ENCODE data around the gene CNGB1. TPM values are rescaled to one million over a fixed set of nuclear protein-coding genes. Genes with fewer than 3 reads are reported as not detected.

The CNGB1 gene
- polyA plus RNA-seq, 1 of the 3 experiments (the other 2 are of a cell fraction), result 0.05 TPM

DNA sequence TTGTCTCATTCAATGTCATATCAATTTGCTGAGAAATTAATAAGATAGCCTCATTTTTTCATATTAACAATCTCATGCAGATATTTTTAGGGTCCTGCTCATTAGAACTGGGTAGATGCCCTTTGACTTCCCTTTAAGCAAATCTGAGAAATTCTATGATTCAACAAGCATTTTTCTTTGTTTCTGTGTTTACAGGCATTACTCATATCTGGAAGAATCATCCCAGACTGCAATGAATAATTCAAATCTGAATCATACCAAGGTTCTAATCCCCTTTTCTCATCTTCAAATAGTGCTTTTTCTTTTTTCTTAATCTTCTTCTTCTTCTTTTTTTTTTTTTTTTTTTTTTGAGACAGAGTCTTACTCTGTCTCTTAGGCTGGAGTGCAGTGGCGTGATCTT lies 99.5 kb downstream of the CNGB1 start:
- Histone ChIP-seq H3K4me1 (ENCODE audit: control insufficient read depth in 1 of 2, insufficient read depth in 2 of 2, low read depth in 1 of 2, low read length in 1 of 2) (peaks cover 3 to 11% of the 10 kb centered on the region in 2 experiments; a peak in 2 of 4 replicates), H4K20me1 (ENCODE audit: insufficient read depth) (no peaks in the 10 kb centered on the region), H3K9ac (no peak overlapping the region), H3K4me3 (ENCODE audit: low read depth in 2 of 2, low read length in 1 of 2) (no peak overlapping the region), H2AFZ (ENCODE audit: low read depth) (no peak overlapping the region), H3K79me2 (ENCODE audit: insufficient read depth) (no peaks in the 10 kb centered on the region), H3K27ac (ENCODE audit: low read depth in 2 of 2, low read length in 1 of 2) (peak overlapping the region in 1 of 2 experiments; percentile 48; a peak in 2 of 4 replicates), H3K36me3 (replicated peaks in 1 of 2; ENCODE audit: control insufficient read depth in 1 of 2, insufficient read depth in 2 of 2, low read length in 1 of 2) (no peaks in the 10 kb centered on the region), H3F3A (replicated peaks; ENCODE audit: insufficient read depth) (peaks cover 19% of the 10 kb centered on the region), H3K27me3 (ENCODE audit: insufficient read depth) (no peaks in the 10 kb centered on the region; the same call in 1 of the 2 replicates), H3K9me2 (no peaks in the 10 kb centered on the region), H3K9me3 (no peaks in the 10 kb centered on the region), H3K4me2 (no peak overlapping the region)
- 30% methylated on average over 1 of the region's 1 CpG for WGBS (ENCODE audit: low lambda C conversion rate)
- ChIA-PET POLR2A (interaction anchor here (0.6 kb wide), 1 partner anchor 54 kb away, joined by 3 read pairs; no protein-coding TSS in a partner anchor), CTCF (interaction anchor here (1.0 to 1.7 kb wide), 2 partner anchors 32 to 114 kb away, joined by 3 to 9 read pairs; no protein-coding TSS in a partner anchor)
- TF ChIP-seq CTCF (IDR thresholded peaks at IDR 0.05), result no peak
- no peak for TF ChIP-seq FOXM1 (IDR thresholded peaks at IDR 0.05; ENCODE audit: low read depth)
- TF ChIP-seq ELF1 (IDR thresholded peaks at IDR 0.05), result no peak
- TF ChIP-seq TEAD4 (IDR thresholded peaks at IDR 0.05; ENCODE audit: borderline replicate concordance, insufficient read depth), result 0 out of 2 replicates have a peak, but pooled peaks have one; percentile 33
- TF ChIP-seq EP300 (IDR thresholded peaks at IDR 0.05; ENCODE audit: borderline replicate concordance in 1 of 2, low read depth in 1 of 2, low read length in 1 of 2), result peak in 1 of 2 experiments; percentile 16; a peak in 1 of 4 replicates
- TF ChIP-seq FOSL2 (IDR thresholded peaks at IDR 0.05; ENCODE audit: borderline replicate concordance, low read depth), result peak; percentile 88
- TF ChIP-seq JUND (IDR thresholded peaks at IDR 0.05), result peak; percentile 83
- peak; percentile 46; the same call in 1 of the 2 replicates for TF ChIP-seq TCF12 (IDR thresholded peaks at IDR 0.05)
- TF ChIP-seq PBX3 (IDR thresholded peaks at IDR 0.05), result peak; percentile 55
- no peak for DNase-seq

GRCh38 chr16:57870753-57871454 lies 100.0 kb downstream of the CNGB1 start:
- 88% methylated on average over 7 of the region's 7 CpGs for WGBS (ENCODE audit: low lambda C conversion rate)
- POLR2A ChIA-PET, result no interaction called here
- CTCF ChIA-PET, result interaction anchor here (1.0 to 1.7 kb wide), 2 partner anchors 31 to 114 kb away, joined by 3 to 9 read pairs; no protein-coding TSS in a partner anchor

More at GRCh38 chr16:57870753-57871454, 100.0 kb downstream of the CNGB1 start:
- no peak for DNase-seq
- Histone ChIP-seq H3K27ac (ENCODE audit: low read depth in 2 of 2, low read length in 1 of 2) (peak overlapping the region in 1 of 2 experiments; percentile 48; a peak in 2 of 4 replicates), H4K20me1 (ENCODE audit: insufficient read depth) (no peaks in the 10 kb centered on the region), H3K9me3 (no peaks in the 10 kb centered on the region), H3K4me1 (ENCODE audit: control insufficient read depth in 1 of 2, insufficient read depth in 2 of 2, low read depth in 1 of 2, low read length in 1 of 2) (peaks cover 3 to 11% of the 10 kb centered on the region in 2 experiments; a peak in 2 of 4 replicates), H3K27me3 (ENCODE audit: insufficient read depth) (no peaks in the 10 kb centered on the region), H3K9me2 (no peaks in the 10 kb centered on the region), H3F3A (replicated peaks; ENCODE audit: insufficient read depth) (peaks cover 19% of the 10 kb centered on the region), H3K36me3 (replicated peaks in 1 of 2; ENCODE audit: control insufficient read depth in 1 of 2, insufficient read depth in 2 of 2, low read length in 1 of 2) (no peaks in the 10 kb centered on the region), H2AFZ (ENCODE audit: low read depth) (0 out of 2 replicates have a peak overlapping the region, but pooled peaks have one; percentile 30), H3K4me3 (ENCODE audit: low read depth in 2 of 2, low read length in 1 of 2) (no peak overlapping the region), H3K79me2 (ENCODE audit: insufficient read depth) (no peaks in the 10 kb centered on the region), H3K9ac (no peak overlapping the region), H3K4me2 (no peak overlapping the region)
- no peak for TF ChIP-seq YY1 (IDR thresholded peaks at IDR 0.05; ENCODE audit: low read depth)

Data from SK-N-SH (cell line).